Measurements from ENCODE around the gene ADRA1B. TPM values are rescaled to one million over a fixed set of nuclear protein-coding genes. Genes with fewer than 3 reads are reported as not detected.

The ADRA1B gene
- total and polyA plus RNA-seq, 2 donors (not counting 3 experiments of a cell fraction or from before 2014, with no cell fraction given), result 0.77 TPM; not detected in 1

- Histone ChIP-seq H4K20me1 (replicated peaks; ENCODE audit: control insufficient read depth, extremely low read depth, insufficient read depth, low read length) (no peaks in the 10 kb centered on the region), H3K27ac (ENCODE audit: insufficient read depth, low read depth, low read length) (no peak overlapping the region), H3K4me2 (ENCODE audit: insufficient read depth, low read length) (no peak overlapping the region), H2AFZ (ENCODE audit: low read depth, low read length) (no peak overlapping the region), H3K27me3 (ENCODE audit: control insufficient read depth in 2 of 2, insufficient read depth in 2 of 2, low read length in 2 of 2) (peaks cover 0 to 2% of the 10 kb centered on the region in 2 experiments), H3K9me3 (replicated peaks; ENCODE audit: control insufficient read depth, insufficient read depth, low read length) (no peaks in the 10 kb centered on the region), H3K4me1 (ENCODE audit: control insufficient read depth, extremely low read depth, insufficient read depth, low read length) (no peaks in the 10 kb centered on the region), H3K9me1 (replicated peaks; ENCODE audit: control insufficient read depth, extremely low read depth, insufficient read depth, low read length) (no peaks in the 10 kb centered on the region), H3K79me2 (ENCODE audit: control insufficient read depth, insufficient read depth, low read length) (no peaks in the 10 kb centered on the region), H3K36me3 (ENCODE audit: control insufficient read depth in 2 of 2, extremely low read depth in 1 of 2, insufficient read depth in 2 of 2, low read length in 2 of 2) (no peaks in the 10 kb centered on the region), H3K9ac (replicated peaks; ENCODE audit: extremely low read depth, insufficient read depth, low read length) (no peak overlapping the region), H3K4me3 (replicated peaks in 1 of 3; ENCODE audit: insufficient read depth in 1 of 3, low read depth in 1 of 3, low read length in 3 of 3) (no peak overlapping the region)
- no TSS peak for BruUV-seq (replicated peaks)
- dilution Hi-C loops (cut with MboI; ENCODE audit: extremely low pct_ligation_motif_present, low sequenced_read_pairs), result no loop called here
- DNase-seq (ENCODE audit: low read depth, low spot score) (no peak), FAIRE-seq (no peak)
- intact Hi-C loops (cut with micrococcal nuclease), result no loop called here
- POLR2A ChIA-PET, result no interaction called here
- CTCF ChIA-PET, result no interaction called here
- TF ChIP-seq POLR2A (IDR thresholded peaks at IDR 0.05; ENCODE audit: low read depth, low read length) (no peak), JUN (IDR thresholded peaks at IDR 0.05; ENCODE audit: borderline replicate concordance, insufficient read depth, insufficient read length, low read depth) (no peak), CTCF (IDR thresholded peaks at IDR 0.05; ENCODE audit: extremely low read depth in 1 of 2, insufficient read depth in 1 of 2, low read depth in 1 of 2, low read length in 2 of 2) (no peak), GATA2 (IDR thresholded peaks at IDR 0.05; ENCODE audit: insufficient read depth, insufficient read length, low read depth, low read length) (no peak), POLR2AphosphoS5 (IDR thresholded peaks at IDR 0.05; ENCODE audit: insufficient read depth, low read depth, low read length) (no peak), MAX (IDR thresholded peaks at IDR 0.05; ENCODE audit: insufficient read depth, insufficient read length) (no peak), EZH2 (IDR thresholded peaks at IDR 0.05; ENCODE audit: borderline replicate concordance, low read depth, low read length, severe bottlenecking) (no peak), MYC (IDR thresholded peaks at IDR 0.05; ENCODE audit: low read depth, low read length) (no peak), FOS (IDR thresholded peaks at IDR 0.05; ENCODE audit: borderline replicate concordance, insufficient read depth, low read length) (no peak)
Observed at GRCh38 chr5:159897786-159898393, 18.4 kb upstream of the ADRA1B start.
